Measurements from ENCODE around the gene ALX4. TPM values are rescaled to one million over a fixed set of nuclear protein-coding genes. Genes with fewer than 3 reads are reported as not detected.

Gene ALX4
- total and polyA plus RNA-seq, 9 of the 15 experiments (the other 6 are each of a cell fraction or from before 2014, with no cell fraction given): 0.07 to 1.2 (median 0.33) TPM

- TF ChIP-seq TAL1 (IDR thresholded peaks at IDR 0.05): no peak
- TF ChIP-seq VEZF1 (CRISPR knock-in tag; IDR thresholded peaks at IDR 0.05): no peak
- no peak for TF ChIP-seq POLR2A (conservative IDR thresholded peaks at IDR 0.05)
- TF ChIP-seq ZFP1 (CRISPR knock-in tag; IDR thresholded peaks at IDR 0.05): no peak
- TF ChIP-seq PATZ1 (CRISPR knock-in tag; IDR thresholded peaks at IDR 0.05; ENCODE audit: borderline replicate concordance): no peak
- TF ChIP-seq L3MBTL2 (IDR thresholded peaks at IDR 0.05): 0 out of 2 replicates have a peak, but pooled peaks have one; percentile 14
- no peak for TF ChIP-seq SLC30A9 (CRISPR knock-in tag; IDR thresholded peaks at IDR 0.05)
- TF ChIP-seq NCOA2 (IDR thresholded peaks at IDR 0.05; ENCODE audit: partially characterized antibody in 2 of 2): no peak
- no peak for TF ChIP-seq ZNF24 (IDR thresholded peaks at IDR 0.05)
- no peak for TF ChIP-seq USF2 (CRISPR knock-in tag; IDR thresholded peaks at IDR 0.05)
- TF ChIP-seq DDX20 (tag; IDR thresholded peaks at IDR 0.05; ENCODE audit: low read depth): no peak
- TF ChIP-seq CBFB (CRISPR knock-in tag; IDR thresholded peaks at IDR 0.05): no peak
- TF ChIP-seq FOXJ2 (tag; IDR thresholded peaks at IDR 0.05): no peak
- no peak for TF ChIP-seq MBD2 (IDR thresholded peaks at IDR 0.05; ENCODE audit: borderline replicate concordance, low read depth)
- TF ChIP-seq SREBF2 (CRISPR knock-in tag; IDR thresholded peaks at IDR 0.05): no peak
- TF ChIP-seq ZC3H8 (IDR thresholded peaks at IDR 0.05): no peak
- TF ChIP-seq E2F1 (CRISPR knock-in tag; IDR thresholded peaks at IDR 0.05): no peak
- TF ChIP-seq PHF8 (IDR thresholded peaks at IDR 0.05; ENCODE audit: borderline replicate concordance, low read length): no peak
- TF ChIP-seq PBX2 (CRISPR knock-in tag; IDR thresholded peaks at IDR 0.05; ENCODE audit: low read depth): no peak
- TF ChIP-seq PBX2 (tag; conservative IDR thresholded peaks at IDR 0.05; ENCODE audit: low read depth): no peak
- TF ChIP-seq IRF1 (CRISPR knock-in tag; IDR thresholded peaks at IDR 0.05; ENCODE audit: borderline replicate concordance): no peak
These were observed 38.7 kb downstream of the ALX4 start (continued) for GRCh38 chr11:44271286-44271685.
